Thyroid gland (tissue), 4 donors: ENCODE measurements around the gene PHF3.

Experiments used
- CTCF ChIP-seq, 6 experiments: fragments of 200-600 bp in 3 of 6; fragments of 450-650 bp in 3 of 6; sonication (generic) in 3 of 6; IDR thresholded peaks; one replicate each; pipeline ENCODE4 v1.5.1; 2016 to 2019; ENCODE audit warnings: antibody characterized with exemption in 6 of 6, mild to moderate bottlenecking in 2 of 6, inconsistent platforms in 1 of 6, moderate library complexity in 1 of 6
- POLR2A ChIP-seq, 2 donors: fragments of 450-650 bp; IDR thresholded peaks; one replicate each; pipeline ENCODE4 v1.6.1; 2017; ENCODE audit warnings: antibody characterized with exemption in 2 of 2, mild to moderate bottlenecking in 2 of 2, moderate library complexity in 1 of 2

GRCh38 chr6:63609231-63609630 is 26.4 kb upstream of the PHF3 start:
- TF ChIP-seq CTCF (IDR thresholded peaks at IDR 0.05) (no peak), POLR2A (IDR thresholded peaks at IDR 0.05) (no peak)
